Loucy (cell line): ENCODE measurements around the gene VPS16.

ENCODE experiments used
- H2AFZ ChIP-seq: fragments of 200-600 bp; sonication (generic); 2 replicates; pipeline ENCODE4 v1.6.0; 2016; ENCODE audit warnings: antibody characterized with exemption, mild to moderate bottlenecking, low read length, moderate library complexity
- H3F3A ChIP-seq: fragments of 200-600 bp; 2 replicates; pipeline ENCODE4 v1.6.0; 2016; ENCODE audit warnings: antibody characterized with exemption, low read depth, mild to moderate bottlenecking
- H3K27me3 ChIP-seq: fragments of 200-600 bp; sonication (generic); 2 replicates; pipeline ENCODE4 v1.6.1; 2014; ENCODE audit warnings: low read length, mild to moderate bottlenecking; ENCODE audit not compliant: insufficient read depth, poor library complexity, severe bottlenecking
- H3K36me3 ChIP-seq: fragments of 200-600 bp; sonication (generic); 2 replicates; pipeline ENCODE4 v1.6.1; 2016; ENCODE audit warnings: low read length; ENCODE audit not compliant: insufficient read depth
- H3K4me1 ChIP-seq: fragments of 200-600 bp; sonication (generic); 2 replicates; pipeline ENCODE4 v1.5.1; 2014; ENCODE audit warnings: low read length, mild to moderate bottlenecking; ENCODE audit not compliant: insufficient read depth, poor library complexity, severe bottlenecking
- H3K4me2 ChIP-seq: fragments of 200-600 bp; sonication (generic); 2 replicates; pipeline ENCODE4 v1.6.0; 2014; ENCODE audit warnings: antibody characterized with exemption, low read length, low read depth, mild to moderate bottlenecking; ENCODE audit not compliant: poor library complexity, severe bottlenecking
- H3K4me3 ChIP-seq: fragments of 200-600 bp; sonication (generic); 2 replicates; pipeline ENCODE4 v1.5.1; 2014; ENCODE audit warnings: low read length, mild to moderate bottlenecking, mixed read lengths; ENCODE audit not compliant: poor library complexity, severe bottlenecking
- H3K79me2 ChIP-seq: fragments of 200-600 bp; sonication (generic); 2 replicates; pipeline ENCODE4 v1.6.1; 2014; ENCODE audit warnings: low read length; ENCODE audit not compliant: insufficient read depth
- H3K9ac ChIP-seq: fragments of 200-600 bp; sonication (generic); 2 replicates; pipeline ENCODE4 v1.6.0; 2014; ENCODE audit warnings: mild to moderate bottlenecking, low read depth, low read length, moderate library complexity; ENCODE audit not compliant: poor library complexity, severe bottlenecking
- H3K9me2 ChIP-seq: fragments of 200-600 bp; sonication (generic); replicated peaks from 2 replicates; pipeline ENCODE4 v1.6.1; 2016; ENCODE audit warnings: low read depth, low read length, mixed read lengths
- H3K9me3 ChIP-seq: fragments of 200-600 bp; sonication (generic); 2 replicates; pipeline ENCODE4 v1.6.1; 2014; ENCODE audit warnings: mild to moderate bottlenecking, antibody characterized with exemption, low read length, low read depth; ENCODE audit not compliant: insufficient read depth
- H4K20me1 ChIP-seq: fragments of 200-600 bp; sonication (generic); 2 replicates; pipeline ENCODE4 v1.6.0; 2014; ENCODE audit warnings: antibody characterized with exemption, low read length, mild to moderate bottlenecking; ENCODE audit not compliant: insufficient read depth, poor library complexity, severe bottlenecking
- CTCF ChIP-seq: fragments of 200-600 bp; sonication (generic); conservative IDR thresholded peaks from 2 replicates; pipeline ENCODE4 v1.5.1; 2014; ENCODE audit warnings: mild to moderate bottlenecking, antibody characterized with exemption, low read length
- EZH2phosphoT487 ChIP-seq: fragments of 200-600 bp; IDR thresholded peaks from 2 replicates; pipeline ENCODE4 v1.6.1; 2018; ENCODE audit warnings: antibody characterized with exemption, mild to moderate bottlenecking, moderate library complexity, borderline replicate concordance

VPS16 gene

GRCh38 chr20:2879146-2879545 lies 38.6 kb downstream of the VPS16 start:
- Histone ChIP-seq H3K9ac (no peak overlapping the region), H4K20me1 (peaks cover 63% of the 10 kb centered on the region), H3K9me2 (no peaks in the 10 kb centered on the region), H3K4me2 (peak overlapping the region; percentile 54), H3F3A (no peaks in the 10 kb centered on the region), H3K4me1 (peaks cover 45% of the 10 kb centered on the region), H3K27me3 (no peaks in the 10 kb centered on the region), H2AFZ (no peak overlapping the region), H3K9me3 (no peaks in the 10 kb centered on the region), H3K79me2 (peaks cover 95% of the 10 kb centered on the region), H3K4me3 (peak overlapping the region; percentile 7), H3K36me3 (no peaks in the 10 kb centered on the region)
- TF ChIP-seq CTCF (no peak), EZH2phosphoT487 (no peak)

GRCh38 chr20:2880650-2881049 lies 40.1 kb downstream of the VPS16 start:
- H2AFZ ChIP-seq, result no peak overlapping the region
- no peaks in the 10 kb centered on the region for H3K9me3 ChIP-seq
- H3K27me3 ChIP-seq, result no peaks in the 10 kb centered on the region
- H3F3A ChIP-seq, result no peaks in the 10 kb centered on the region
- H3K36me3 ChIP-seq, result no peaks in the 10 kb centered on the region
- no peak overlapping the region for H3K9ac ChIP-seq
- H3K9me2 ChIP-seq, result no peaks in the 10 kb centered on the region
- no peak overlapping the region for H3K4me2 ChIP-seq
- peaks cover 95% of the 10 kb centered on the region for H3K79me2 ChIP-seq
- H4K20me1 ChIP-seq, result peaks cover 63% of the 10 kb centered on the region
- peaks cover 35% of the 10 kb centered on the region for H3K4me1 ChIP-seq
- H3K4me3 ChIP-seq, result no peak overlapping the region
- no peak for TF ChIP-seq EZH2phosphoT487
- TF ChIP-seq CTCF, result no peak

GRCh38 chr20:2883726-2884637 lies 43.4 kb downstream of the VPS16 start:
- H3F3A ChIP-seq, result no peaks in the 10 kb centered on the region
- no peak overlapping the region for H3K4me3 ChIP-seq
- H3K4me1 ChIP-seq, result peaks cover 17% of the 10 kb centered on the region
- H3K27me3 ChIP-seq, result no peaks in the 10 kb centered on the region
- H3K9ac ChIP-seq, result no peak overlapping the region
- H3K4me2 ChIP-seq, result peak overlapping the region; percentile 25
- no peak for TF ChIP-seq CTCF
- TF ChIP-seq EZH2phosphoT487, result no peak
- peaks cover 56% of the 10 kb centered on the region for H4K20me1 ChIP-seq
- H2AFZ ChIP-seq, result no peak overlapping the region
- H3K9me3 ChIP-seq, result no peaks in the 10 kb centered on the region
- H3K79me2 ChIP-seq, result peaks cover 93% of the 10 kb centered on the region
- no peaks in the 10 kb centered on the region for H3K9me2 ChIP-seq
- no peaks in the 10 kb centered on the region for H3K36me3 ChIP-seq
